ENCODE results near the gene MMP15. TPM values are rescaled to one million over a fixed set of nuclear protein-coding genes. Genes with fewer than 3 reads are reported as not detected.

The MMP15 gene
- total RNA-seq, 5 donors from 2014 or later (not counting 1 experiment from before 2014, with no cell fraction given), result 0.30 to 1.3 (median 0.85) TPM

DNA sequence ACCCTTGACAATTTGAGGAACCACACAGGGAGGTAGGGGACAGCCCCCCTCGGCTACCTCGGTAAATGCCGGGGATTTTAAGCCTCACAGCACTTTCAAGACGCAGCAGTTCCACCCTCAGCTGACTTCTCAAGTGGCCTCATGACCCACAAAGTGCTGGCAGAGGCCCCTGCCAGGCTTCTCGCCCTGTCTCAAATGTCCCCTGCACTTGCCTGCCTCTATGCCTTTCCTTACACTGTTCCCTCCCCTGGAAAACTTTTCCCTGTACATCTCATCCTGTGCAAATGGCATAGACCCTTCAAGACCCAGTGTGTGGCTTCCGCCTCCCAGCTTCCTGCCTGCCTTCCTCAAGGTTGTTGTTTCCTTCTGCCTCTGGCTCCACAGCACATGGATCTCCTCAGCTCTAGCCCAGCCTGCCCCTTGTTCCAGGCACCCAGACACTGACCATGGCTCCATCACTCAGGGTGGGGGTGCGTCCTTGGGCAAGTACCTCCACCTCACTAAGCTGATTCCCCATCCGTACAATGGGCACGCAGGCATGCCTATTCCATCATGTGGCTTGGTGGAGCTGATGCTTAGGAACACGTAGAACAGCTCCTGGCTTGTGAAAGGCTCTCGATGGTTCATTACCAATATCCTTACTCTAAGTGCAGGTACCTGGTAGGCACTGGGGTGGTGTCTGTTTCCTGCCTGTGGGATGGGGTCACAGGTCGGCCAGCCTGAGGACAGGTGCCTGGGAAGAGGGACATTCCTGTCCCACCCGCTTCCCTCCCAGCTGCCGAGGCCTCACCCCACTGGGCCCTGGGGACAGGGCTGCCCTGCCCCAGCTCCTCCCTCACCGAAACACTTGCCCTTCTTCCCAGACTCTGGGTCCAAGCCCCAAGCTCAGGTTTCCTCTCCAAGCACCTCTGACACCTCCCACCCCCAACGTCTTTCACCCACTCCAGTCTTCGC is 24.0 kb downstream of the MMP15 start:
- Histone ChIP-seq H3K27me3 (replicated peaks in 1 of 2; ENCODE audit: control insufficient read depth in 2 of 2, extremely low read depth in 1 of 2, insufficient read depth in 2 of 2, low read length in 1 of 2) (peaks cover 0 to 14% of the 10 kb centered on the region in 2 experiments), H3K27ac (ENCODE audit: low read length) (no peak overlapping the region), H3K4me1 (ENCODE audit: control insufficient read depth in 1 of 2, extremely low read depth in 1 of 2, insufficient read depth in 2 of 2, low read length in 2 of 2) (no peaks in the 10 kb centered on the region), H3K36me3 (ENCODE audit: control insufficient read depth in 2 of 2, extremely low read depth in 1 of 2, insufficient read depth in 1 of 2, low read length in 1 of 2) (no peaks in the 10 kb centered on the region), H3K9me3 (no peaks in the 10 kb centered on the region), H3K4me3 (ENCODE audit: control insufficient read depth in 1 of 2, extremely low read depth in 1 of 2, low read length in 1 of 2) (no peak overlapping the region)
- 79% methylated on average over 13 of the region's 17 CpGs for WGBS (ENCODE audit: insufficient coverage)
- H3K27ac Mint-ChIP-seq, result no peak overlapping the region
- ChIA-PET POLR2A (no interaction called here), CTCF (interaction anchor here in 1 of 2 donors (0.6 kb wide), 2 partner anchors 29 to 133 kb away, joined by 4 to 5 read pairs; no protein-coding TSS in a partner anchor)
- no peaks in the 10 kb centered on the region for H3K9me3 Mint-ChIP-seq
- H3K27me3 Mint-ChIP-seq, result peaks cover 0 to 1% of the 10 kb centered on the region in 2 donors
- H3K4me3 Mint-ChIP-seq, result no peak overlapping the region
- H3K36me3 Mint-ChIP-seq, result no peaks in the 10 kb centered on the region
- DNase-seq (no peak), ATAC-seq (replicated peaks in 1 of 4) (no peak)
- no peaks in the 10 kb centered on the region for H3K4me1 Mint-ChIP-seq

DNA sequence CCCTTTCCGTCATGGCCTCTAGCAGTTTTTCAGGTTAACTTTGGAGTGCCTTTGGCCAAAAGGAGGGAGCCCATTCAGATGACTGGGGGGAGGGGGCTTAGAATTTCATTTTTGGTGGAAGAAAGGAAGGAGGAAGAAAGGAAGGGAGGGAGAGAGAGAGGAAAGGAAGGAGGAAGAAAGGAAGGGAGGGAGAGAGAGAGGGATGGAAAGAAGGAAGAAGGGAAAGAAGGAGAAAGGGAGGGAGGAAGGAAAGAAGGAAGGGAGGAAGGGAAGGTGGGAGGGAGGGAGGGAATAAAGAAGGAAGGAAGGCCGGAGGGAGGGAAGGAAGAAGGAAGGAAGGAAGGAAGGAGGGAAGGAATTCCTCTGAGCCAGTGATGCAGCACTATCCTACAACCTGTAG is 25.7 kb downstream of the MMP15 start:
- Mint-ChIP-seq H3K4me3 (no peak overlapping the region), H3K36me3 (no peaks in the 10 kb centered on the region), H3K27ac (no peak overlapping the region), H3K27me3 (peaks cover 0 to 1% of the 10 kb centered on the region in 2 donors), H3K4me1 (no peaks in the 10 kb centered on the region), H3K9me3 (no peaks in the 10 kb centered on the region)
- 100% methylated on average over 1 of the region's 2 CpGs for WGBS (ENCODE audit: insufficient coverage)
- H3K9me3 ChIP-seq, result no peaks in the 10 kb centered on the region
- no peak overlapping the region for H3K27ac ChIP-seq (ENCODE audit: low read length)
- DNase-seq, result no peak
- no peaks in the 10 kb centered on the region for H3K36me3 ChIP-seq (ENCODE audit: control insufficient read depth in 2 of 2, extremely low read depth in 1 of 2, insufficient read depth in 1 of 2, low read length in 1 of 2)
- no peak overlapping the region for H3K4me3 ChIP-seq (ENCODE audit: control insufficient read depth in 1 of 2, extremely low read depth in 1 of 2, low read length in 1 of 2)
- POLR2A ChIA-PET, result no interaction called here
- peaks cover 0 to 14% of the 10 kb centered on the region in 2 experiments for H3K27me3 ChIP-seq (replicated peaks in 1 of 2; ENCODE audit: control insufficient read depth in 2 of 2, extremely low read depth in 1 of 2, insufficient read depth in 2 of 2, low read length in 1 of 2)
- CTCF ChIA-PET, result interaction anchor here in 1 of 2 donors (0.6 kb wide), 1 partner anchor 47 kb away, joined by 4 read pairs; no protein-coding TSS in a partner anchor
- H3K4me1 ChIP-seq (ENCODE audit: control insufficient read depth in 1 of 2, extremely low read depth in 1 of 2, insufficient read depth in 2 of 2, low read length in 2 of 2), result no peaks in the 10 kb centered on the region
- ATAC-seq (replicated peaks in 1 of 4), result no peak

DNA sequence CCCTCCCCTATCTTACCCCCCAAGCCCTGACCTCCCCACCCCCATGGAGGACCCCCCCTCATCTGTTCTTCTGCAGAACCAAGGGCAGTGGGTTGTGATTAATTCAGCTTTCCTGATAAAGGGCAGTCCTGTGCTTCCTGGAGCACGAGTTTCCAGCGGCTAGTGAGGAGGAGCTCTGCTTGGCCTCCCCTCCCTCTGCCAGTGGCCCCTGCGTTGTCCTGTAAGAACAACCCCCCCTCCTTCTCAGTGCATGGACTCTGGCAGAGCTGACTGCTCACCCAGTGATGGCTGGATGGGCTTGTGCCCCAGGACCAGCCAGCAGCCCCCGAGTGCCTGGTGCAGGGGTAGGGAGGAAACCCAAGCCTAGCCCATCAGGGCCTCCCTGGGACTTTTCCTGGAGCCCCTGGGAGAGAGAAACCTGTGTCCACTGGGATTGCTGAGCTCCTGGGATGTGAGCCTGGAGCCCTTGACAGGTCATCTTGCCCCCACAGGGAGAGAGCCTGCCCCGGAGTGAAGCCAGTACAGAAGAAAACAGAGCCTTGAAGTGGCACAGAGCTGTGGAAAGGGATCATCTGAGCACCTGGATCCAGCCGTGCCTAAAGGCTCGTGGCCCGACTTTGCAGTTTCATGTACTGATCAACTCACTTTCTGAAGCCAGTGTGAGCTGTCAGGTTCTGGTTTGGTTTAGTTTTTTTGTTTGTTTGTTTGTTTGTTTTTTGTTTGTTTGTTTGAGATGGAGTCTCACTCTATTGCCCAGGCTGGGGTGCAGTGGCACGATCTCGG is 26.5 kb downstream of the MMP15 start:
- H3K9me3 Mint-ChIP-seq, result no peaks in the 10 kb centered on the region
- peaks cover 0 to 1% of the 10 kb centered on the region in 2 donors for H3K27me3 Mint-ChIP-seq
- Histone ChIP-seq H3K9me3 (no peaks in the 10 kb centered on the region), H3K27ac (ENCODE audit: low read length) (no peak overlapping the region), H3K36me3 (ENCODE audit: control insufficient read depth in 2 of 2, extremely low read depth in 1 of 2, insufficient read depth in 1 of 2, low read length in 1 of 2) (no peaks in the 10 kb centered on the region), H3K4me3 (ENCODE audit: control insufficient read depth in 1 of 2, extremely low read depth in 1 of 2, low read length in 1 of 2) (no peak overlapping the region), H3K27me3 (replicated peaks in 1 of 2; ENCODE audit: control insufficient read depth in 2 of 2, extremely low read depth in 1 of 2, insufficient read depth in 2 of 2, low read length in 1 of 2) (peaks cover 0 to 14% of the 10 kb centered on the region in 2 experiments), H3K4me1 (ENCODE audit: control insufficient read depth in 1 of 2, extremely low read depth in 1 of 2, insufficient read depth in 2 of 2, low read length in 2 of 2) (no peaks in the 10 kb centered on the region)
- ChIA-PET POLR2A (no interaction called here), CTCF (no interaction called here)
- ATAC-seq (replicated peaks in 1 of 4) (no peak), DNase-seq (no peak)
- no peak overlapping the region for H3K4me3 Mint-ChIP-seq
- no peaks in the 10 kb centered on the region for H3K36me3 Mint-ChIP-seq
- 72% methylated on average over 5 of the region's 10 CpGs for WGBS (ENCODE audit: insufficient coverage)
- H3K4me1 Mint-ChIP-seq, result no peaks in the 10 kb centered on the region
- no peak overlapping the region for H3K27ac Mint-ChIP-seq

DNA sequence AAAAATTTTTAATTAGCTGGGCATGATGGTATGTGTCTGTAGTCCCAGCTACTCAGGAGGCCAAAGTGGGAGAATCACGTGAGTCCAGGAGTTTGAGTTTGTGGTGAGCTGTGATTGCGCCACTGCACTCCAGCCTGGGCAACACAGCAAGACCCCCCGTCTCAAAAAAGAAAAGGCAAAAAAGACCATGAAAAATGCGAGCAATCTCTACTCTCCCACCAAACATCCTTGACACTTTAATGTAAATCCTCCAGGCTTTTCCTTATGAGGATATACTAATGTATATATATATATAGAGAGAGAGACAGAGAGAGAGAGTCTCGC is 28.1 kb downstream of the MMP15 start:
- Mint-ChIP-seq H3K27ac (no peak overlapping the region), H3K4me1 (no peaks in the 10 kb centered on the region), H3K4me3 (no peak overlapping the region), H3K36me3 (no peaks in the 10 kb centered on the region), H3K27me3 (peaks cover 0 to 1% of the 10 kb centered on the region in 2 donors), H3K9me3 (no peaks in the 10 kb centered on the region)
- no peaks in the 10 kb centered on the region for H3K36me3 ChIP-seq (ENCODE audit: control insufficient read depth in 2 of 2, extremely low read depth in 1 of 2, insufficient read depth in 1 of 2, low read length in 1 of 2)
- ATAC-seq (replicated peaks in 1 of 4) (no peak), DNase-seq (no peak)
- H3K27me3 ChIP-seq (replicated peaks in 1 of 2; ENCODE audit: control insufficient read depth in 2 of 2, extremely low read depth in 1 of 2, insufficient read depth in 2 of 2, low read length in 1 of 2), result peaks cover 0 to 14% of the 10 kb centered on the region in 2 experiments
- CTCF ChIA-PET, result no interaction called here
- H3K4me1 ChIP-seq (ENCODE audit: control insufficient read depth in 1 of 2, extremely low read depth in 1 of 2, insufficient read depth in 2 of 2, low read length in 2 of 2), result no peaks in the 10 kb centered on the region
- no CpG with 5 or more reads among the region's 5 CpGs for WGBS (ENCODE audit: insufficient coverage)
- no peak overlapping the region for H3K27ac ChIP-seq (ENCODE audit: low read length)
- POLR2A ChIA-PET, result no interaction called here
- no peak overlapping the region for H3K4me3 ChIP-seq (ENCODE audit: control insufficient read depth in 1 of 2, extremely low read depth in 1 of 2, low read length in 1 of 2)
- H3K9me3 ChIP-seq, result no peaks in the 10 kb centered on the region

DNA sequence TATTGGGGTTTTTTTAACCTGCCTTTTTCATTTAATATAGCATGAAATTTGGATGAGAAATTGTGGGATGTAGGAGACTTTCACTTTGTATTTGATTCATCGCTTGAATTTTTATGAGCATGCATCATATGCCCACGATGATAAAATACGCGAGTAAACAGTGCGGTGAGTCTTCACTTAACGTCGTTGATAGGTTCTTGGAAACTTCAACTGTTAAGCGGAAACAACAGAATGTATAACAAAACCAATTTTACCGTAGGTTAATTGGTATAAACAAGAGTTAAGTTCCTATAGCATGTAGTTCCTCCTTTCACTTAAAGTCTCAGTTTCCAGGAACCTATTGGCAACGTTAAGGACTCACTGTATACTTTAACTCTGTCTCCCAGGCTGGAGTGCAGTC is 28.7 kb downstream of the MMP15 start:
- peaks cover 0 to 14% of the 10 kb centered on the region in 2 experiments for H3K27me3 ChIP-seq (replicated peaks in 1 of 2; ENCODE audit: control insufficient read depth in 2 of 2, extremely low read depth in 1 of 2, insufficient read depth in 2 of 2, low read length in 1 of 2)
- no peaks in the 10 kb centered on the region for H3K36me3 ChIP-seq (ENCODE audit: control insufficient read depth in 2 of 2, extremely low read depth in 1 of 2, insufficient read depth in 1 of 2, low read length in 1 of 2)
- Mint-ChIP-seq H3K4me1 (no peaks in the 10 kb centered on the region), H3K27me3 (peaks cover 0 to 1% of the 10 kb centered on the region in 2 donors), H3K4me3 (no peak overlapping the region), H3K9me3 (no peaks in the 10 kb centered on the region), H3K27ac (no peak overlapping the region), H3K36me3 (no peaks in the 10 kb centered on the region)
- H3K4me1 ChIP-seq (ENCODE audit: control insufficient read depth in 1 of 2, extremely low read depth in 1 of 2, insufficient read depth in 2 of 2, low read length in 2 of 2), result no peaks in the 10 kb centered on the region
- no peak for DNase-seq
- H3K27ac ChIP-seq (ENCODE audit: low read length), result no peak overlapping the region
- ChIA-PET CTCF (interaction anchor here in 1 of 2 donors (0.6 kb wide), 1 partner anchor 40 kb away, joined by 3 read pairs; no protein-coding TSS in a partner anchor), POLR2A (no interaction called here)
- no peaks in the 10 kb centered on the region for H3K9me3 ChIP-seq
- WGBS (ENCODE audit: insufficient coverage), result 40% methylated on average over 6 of the region's 10 CpGs
- H3K4me3 ChIP-seq (ENCODE audit: control insufficient read depth in 1 of 2, extremely low read depth in 1 of 2, low read length in 1 of 2), result no peak overlapping the region
- no peak for ATAC-seq (replicated peaks in 1 of 4)

DNA sequence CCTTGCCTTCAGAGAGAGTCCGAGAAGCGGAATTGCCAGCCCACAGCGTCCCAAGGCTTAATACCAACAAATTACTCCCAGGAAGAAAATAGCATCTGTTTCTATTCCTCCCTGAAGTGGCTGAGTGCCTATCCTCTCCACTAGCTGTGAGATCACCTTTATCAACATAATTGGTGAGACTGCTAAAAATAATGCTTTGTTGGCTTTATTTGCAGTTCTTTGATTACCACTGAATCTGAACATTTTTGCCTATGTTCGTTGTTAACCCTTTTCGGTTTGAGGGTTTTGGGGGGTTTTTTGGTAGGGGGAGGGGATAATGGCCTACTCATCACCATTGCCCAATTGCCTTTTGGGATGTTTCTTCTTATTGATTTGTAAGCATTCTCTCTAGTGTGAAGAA is 31.0 kb downstream of the MMP15 start:
- CTCF ChIA-PET, result no interaction called here
- 80% methylated on average over 1 of the region's 5 CpGs for WGBS (ENCODE audit: insufficient coverage)
- no peaks in the 10 kb centered on the region for H3K4me1 ChIP-seq (ENCODE audit: control insufficient read depth in 1 of 2, extremely low read depth in 1 of 2, insufficient read depth in 2 of 2, low read length in 2 of 2)
- POLR2A ChIA-PET, result no interaction called here
- no peak overlapping the region for H3K4me3 ChIP-seq (ENCODE audit: control insufficient read depth in 1 of 2, extremely low read depth in 1 of 2, low read length in 1 of 2)
- no peaks in the 10 kb centered on the region for H3K36me3 Mint-ChIP-seq
- no peak overlapping the region for H3K27ac ChIP-seq (ENCODE audit: low read length)
- no peaks in the 10 kb centered on the region for H3K9me3 Mint-ChIP-seq
- H3K9me3 ChIP-seq, result no peaks in the 10 kb centered on the region
- H3K4me1 Mint-ChIP-seq, result no peaks in the 10 kb centered on the region
- no peaks in the 10 kb centered on the region for H3K36me3 ChIP-seq (ENCODE audit: control insufficient read depth in 2 of 2, extremely low read depth in 1 of 2, insufficient read depth in 1 of 2, low read length in 1 of 2)
- ATAC-seq (replicated peaks in 1 of 4) (no peak), DNase-seq (no peak)
- H3K27me3 Mint-ChIP-seq, result peaks cover 0 to 1% of the 10 kb centered on the region in 2 donors
- no peak overlapping the region for H3K27ac Mint-ChIP-seq
- H3K27me3 ChIP-seq (replicated peaks in 1 of 2; ENCODE audit: control insufficient read depth in 2 of 2, extremely low read depth in 1 of 2, insufficient read depth in 2 of 2, low read length in 1 of 2), result peaks cover 0 to 14% of the 10 kb centered on the region in 2 experiments
- no peak overlapping the region for H3K4me3 Mint-ChIP-seq

Data from T-cell (primary cell).